Panc1 (cell line): ENCODE results near the gene GPLD1.

Experiments used
- CTCF ChIP-seq: fragments of 450-650 bp; IDR thresholded peaks from 2 replicates; pipeline ENCODE4 v1.5.1; 2017; ENCODE audit warnings: mild to moderate bottlenecking
- POLR2AphosphoS5 ChIP-seq: IDR thresholded peaks from 2 replicates; pipeline ENCODE4 v1.6.1; 2012; ENCODE audit warnings: mild to moderate bottlenecking, low read depth, low read length, moderate library complexity
- REST ChIP-seq, 2 experiments: IDR thresholded peaks; 2 replicates each; pipeline ENCODE4 v1.6.1; 2011 to 2012; ENCODE audit warnings: low read depth in 2 of 2, control low read depth in 1 of 2, low read length in 1 of 2, mild to moderate bottlenecking in 1 of 2, moderate library complexity in 1 of 2; ENCODE audit not compliant: insufficient read depth in 1 of 2
- SIN3A ChIP-seq: IDR thresholded peaks from 2 replicates; pipeline ENCODE4 v1.6.1; 2012; ENCODE audit warnings: low read depth, mild to moderate bottlenecking, low read length, moderate library complexity, borderline replicate concordance; ENCODE audit not compliant: insufficient read depth
- TCF7L2 ChIP-seq: IDR thresholded peaks from 2 replicates; pipeline ENCODE4 v1.6.1; 2011; ENCODE audit warnings: mild to moderate bottlenecking, low read depth, low read length, inconsistent platforms

DNA sequence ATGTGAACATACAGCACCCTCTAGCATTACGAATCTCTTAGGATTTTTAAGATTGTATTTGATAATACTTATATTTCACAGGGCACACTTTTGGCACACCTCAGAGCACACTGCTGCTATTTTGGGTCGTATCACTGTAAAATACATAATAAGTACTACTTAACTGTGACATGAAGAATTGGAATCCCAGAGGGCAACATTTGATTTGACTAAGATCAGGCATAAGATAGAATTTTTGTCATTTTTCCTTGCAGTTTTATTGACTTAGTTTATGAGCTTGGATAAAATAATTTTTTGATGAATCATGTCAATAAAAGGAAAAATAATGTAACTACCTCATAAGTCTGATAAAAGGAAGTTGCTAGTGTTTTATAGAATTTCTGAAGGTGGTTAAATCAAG lies 64.3 kb downstream of the GPLD1 start:
- TF ChIP-seq CTCF (no peak), REST (IDR thresholded peaks at IDR 0.05; ENCODE audit: insufficient read depth in 1 of 2, low read depth in 2 of 2, low read length in 1 of 2) (no peak), POLR2AphosphoS5 (no peak), SIN3A (no peak), TCF7L2 (no peak)
